GM19372 (cell line): ENCODE measurements around the gene GOLGA6C.
"Not testable (repeated sequence)": the region's sequence is repeated elsewhere in the genome, so short reads cannot be mapped to it uniquely, and the experiment has no call there.

Source experiments
- ATAC-seq: cut with Tn5 transposase; IDR thresholded peaks from one replicate; pipeline ENCODE4 v1.9.1; 2021; ENCODE audit warnings: mild to moderate bottlenecking, low read depth, moderate library complexity; ENCODE audit not compliant: unreplicated experiment

GOLGA6C gene, protein sequence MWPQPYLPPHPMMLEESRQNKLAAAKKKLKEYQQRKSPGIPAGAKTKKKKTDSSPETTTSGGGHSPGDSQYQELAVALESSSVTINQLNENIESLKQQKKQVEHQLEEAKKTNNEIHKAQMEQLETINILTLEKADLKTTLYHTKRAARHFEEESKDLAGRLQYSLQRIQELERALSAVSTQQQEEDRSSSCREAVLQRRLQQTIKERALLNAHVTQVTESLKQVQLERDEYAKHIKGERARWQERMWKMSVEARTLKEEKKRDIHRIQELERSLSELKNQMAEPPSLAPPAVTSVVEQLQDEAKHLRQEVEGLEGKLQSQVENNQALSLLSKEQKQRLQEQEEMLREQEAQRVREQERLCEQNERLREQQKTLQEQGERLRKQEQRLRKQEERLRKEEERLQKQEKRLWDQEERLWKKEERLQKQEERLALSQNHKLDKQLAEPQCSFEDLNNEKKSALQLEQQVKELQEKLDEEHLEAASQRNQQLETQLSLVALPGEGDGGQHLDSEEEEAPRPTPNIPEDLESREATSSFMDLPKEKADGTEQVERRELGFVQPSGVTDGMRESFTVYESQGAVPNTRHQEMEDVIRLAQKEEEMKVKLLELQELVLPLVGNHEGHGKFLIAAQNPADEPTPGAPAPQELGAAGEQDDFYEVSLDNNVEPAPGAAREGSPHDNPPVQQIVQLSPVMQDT

GRCh38 chr15:75258034-75258433 lies at the start of gene GOLGA6C:
Gene GOLGA6C, plus strand, starts transcription at chr15:75258334. Its CDS starts 265 bp downstream, at chr15:75258599.
- ATAC-seq = not testable (repeated sequence)

DNA sequence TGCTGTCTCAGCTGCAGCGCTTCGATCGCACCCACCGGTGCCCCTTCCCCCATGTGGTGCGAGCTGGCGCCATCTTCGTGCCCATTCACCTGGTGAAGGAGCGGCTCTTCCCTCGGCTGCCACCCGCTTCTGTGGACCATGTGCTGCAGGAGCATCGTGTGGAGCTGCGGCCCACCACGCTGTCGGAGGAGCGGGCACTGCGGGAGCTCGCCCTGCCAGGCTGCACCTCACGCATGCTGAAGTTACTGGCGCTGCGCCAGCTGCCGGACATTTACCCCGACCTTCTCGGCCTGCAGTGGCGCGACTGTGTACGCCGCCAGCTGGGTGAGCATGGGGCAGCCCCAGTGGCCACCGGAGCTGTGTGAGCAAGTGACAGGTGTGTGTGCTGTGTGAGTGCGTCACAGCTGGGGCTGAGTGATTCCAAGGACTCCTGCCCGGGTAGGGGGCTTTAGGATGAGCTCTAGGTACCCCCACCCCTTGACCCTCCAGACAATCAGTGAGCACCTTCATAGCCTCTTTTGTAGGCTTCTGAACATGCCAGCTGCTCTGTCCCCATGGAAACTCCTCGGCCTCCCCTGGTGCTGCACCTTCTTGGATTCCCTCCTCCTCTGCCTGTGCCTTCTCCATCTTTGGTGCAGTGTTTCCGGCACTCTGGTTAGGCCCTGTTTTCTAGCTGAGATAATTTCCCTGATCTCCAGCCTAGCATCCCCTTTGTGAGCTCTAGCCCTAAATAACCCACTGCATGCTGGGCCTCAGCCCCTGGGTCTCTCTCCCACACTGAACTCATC lies 49.4 kb upstream of the GOLGA6C start:
- ATAC-seq = no peak

DNA sequence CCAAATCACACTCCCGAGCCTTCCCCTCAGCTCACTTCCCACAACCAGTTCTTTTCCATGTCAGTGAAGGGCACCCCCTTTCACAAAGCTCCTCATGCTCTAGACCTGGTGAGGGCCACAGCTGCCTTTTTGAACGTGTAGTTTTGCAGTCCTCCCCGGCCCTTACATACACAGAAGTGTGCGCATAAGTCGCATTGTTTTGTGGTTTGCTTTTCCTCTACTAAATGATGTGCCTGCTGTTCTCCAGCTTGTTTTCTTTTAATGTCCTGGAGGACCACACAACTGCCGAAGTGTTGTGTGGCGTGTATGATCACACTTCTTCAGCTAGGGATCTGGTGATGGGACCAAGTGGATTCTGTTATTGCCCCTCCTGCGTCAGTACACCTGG lies 48.9 kb upstream of the GOLGA6C start:
- no peak for ATAC-seq

DNA sequence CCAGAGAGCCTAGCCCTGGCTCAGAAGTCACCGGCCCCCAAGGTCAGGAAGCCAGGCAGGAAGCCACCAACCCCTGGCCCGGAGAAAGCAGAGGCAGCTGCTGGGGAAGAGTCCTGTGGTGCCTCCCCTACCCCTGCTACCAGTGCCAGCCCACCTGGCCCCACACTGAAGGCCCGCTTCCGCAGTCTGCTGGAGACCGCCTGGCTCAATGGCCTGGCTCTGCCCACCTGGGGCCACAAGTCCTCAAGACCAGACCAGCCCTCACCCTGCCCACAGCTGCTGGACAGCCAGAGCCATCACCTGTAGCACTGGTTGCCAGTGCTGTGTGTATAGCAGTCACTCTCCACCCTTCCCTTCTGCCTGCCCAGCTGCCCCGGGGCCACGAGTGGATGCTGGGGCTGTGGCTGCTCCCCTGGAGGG lies 47.3 kb upstream of the GOLGA6C start:
- ATAC-seq = no peak

GRCh38 chr15:75211436-75212199 lies 46.5 kb upstream of the GOLGA6C start:
- no peak for ATAC-seq

DNA sequence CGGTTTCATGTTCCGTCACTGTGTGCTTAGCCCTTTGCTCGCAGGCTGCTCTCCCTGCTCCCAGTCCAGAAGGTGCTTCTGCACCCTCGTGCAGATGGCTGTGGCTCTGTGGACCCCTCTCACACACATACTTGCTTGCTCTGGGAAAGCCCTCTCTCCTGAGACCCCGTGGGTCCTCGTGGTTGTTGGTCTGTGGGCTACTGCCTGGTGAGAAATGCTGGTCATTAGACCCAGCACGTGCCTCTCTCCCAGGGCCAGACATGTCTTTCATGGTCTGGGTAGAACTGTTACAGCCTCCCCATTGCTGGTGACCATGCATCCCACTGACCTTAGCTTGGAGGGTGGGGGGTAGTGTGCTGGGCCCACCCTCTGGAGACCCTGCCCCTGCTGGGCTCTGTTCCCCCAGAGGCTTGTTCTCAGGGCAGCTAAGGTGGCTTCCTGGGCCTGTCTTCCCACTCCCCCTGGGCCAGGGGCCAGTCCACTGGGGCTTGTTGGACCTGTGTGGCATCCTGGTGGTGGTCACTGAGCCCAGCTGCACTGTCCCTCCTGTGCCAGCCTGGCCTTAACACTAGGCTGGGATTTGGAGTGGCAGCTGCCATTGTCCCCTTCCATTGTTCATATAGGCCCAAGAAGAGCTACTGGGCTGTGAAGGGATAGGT lies 45.8 kb upstream of the GOLGA6C start:
- ATAC-seq = no peak

DNA sequence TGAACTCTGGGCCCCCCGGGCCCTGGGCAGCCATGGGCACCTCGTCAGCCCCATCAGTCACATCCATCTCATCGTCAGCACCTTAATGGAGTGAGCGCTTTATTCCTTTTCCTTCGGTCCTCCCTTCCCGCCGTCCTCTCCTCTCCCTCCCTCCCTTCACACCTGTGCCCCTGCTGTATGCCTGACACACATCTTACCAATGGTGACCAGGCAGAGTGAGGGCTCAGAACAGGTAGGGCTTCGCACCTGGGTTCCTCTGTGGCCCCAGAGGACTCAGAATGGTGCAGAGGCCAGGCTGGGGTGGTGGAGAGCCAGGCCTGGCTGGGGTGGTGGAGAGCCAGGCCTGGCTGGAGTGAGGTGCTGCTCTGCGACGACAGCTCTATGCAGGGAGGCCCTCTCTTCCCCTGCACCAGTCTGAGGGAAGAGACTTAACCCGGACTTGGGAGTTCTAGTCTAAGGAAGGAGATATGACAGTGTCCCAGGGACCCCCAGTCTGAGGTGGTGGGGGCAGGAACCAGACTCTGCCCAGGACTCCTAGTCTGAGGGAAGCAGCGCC lies 44.8 kb upstream of the GOLGA6C start:
- ATAC-seq = no peak

- no peak for ATAC-seq
These were observed 44.3 kb upstream of the GOLGA6C start for GRCh38 chr15:75213768-75214221.

GRCh38 chr15:75214293-75215096 lies 43.6 kb upstream of the GOLGA6C start:
- no peak for ATAC-seq

- no peak for ATAC-seq
These were observed 42.8 kb upstream of the GOLGA6C start for GRCh38 chr15:75215107-75216004.

- ATAC-seq = no peak
These were observed 41.1 kb upstream of the GOLGA6C start for GRCh38 chr15:75217012-75217411.

- not testable (repeated sequence) for ATAC-seq
These were observed 40.6 kb upstream of the GOLGA6C start for GRCh38 chr15:75217574-75217973.

GRCh38 chr15:75219507-75219929 lies 38.6 kb upstream of the GOLGA6C start:
- not testable (repeated sequence) for ATAC-seq

DNA sequence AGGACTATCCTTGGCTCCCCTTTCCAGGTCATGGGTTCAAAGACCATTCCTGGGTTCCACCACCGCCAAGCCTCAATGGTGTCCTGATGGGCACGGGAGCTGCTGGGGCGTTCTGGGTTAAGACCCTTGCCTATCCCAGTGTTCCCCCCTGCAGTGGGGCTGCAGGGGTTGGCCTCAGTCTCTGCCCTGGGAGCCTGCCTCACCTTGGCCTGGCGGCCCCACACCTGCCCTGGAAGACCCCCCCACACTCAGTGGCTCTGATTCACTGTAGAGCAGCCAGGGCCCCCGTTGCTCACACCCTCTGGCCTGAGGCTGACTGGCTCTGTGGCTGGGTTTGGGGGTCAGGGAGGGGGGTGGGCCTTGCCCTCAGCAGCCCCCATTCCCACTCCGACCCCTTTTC lies 34.4 kb upstream of the GOLGA6C start:
- no peak for ATAC-seq

- ATAC-seq = no peak
These were observed 33.9 kb upstream of the GOLGA6C start for GRCh38 chr15:75224281-75224680.

DNA sequence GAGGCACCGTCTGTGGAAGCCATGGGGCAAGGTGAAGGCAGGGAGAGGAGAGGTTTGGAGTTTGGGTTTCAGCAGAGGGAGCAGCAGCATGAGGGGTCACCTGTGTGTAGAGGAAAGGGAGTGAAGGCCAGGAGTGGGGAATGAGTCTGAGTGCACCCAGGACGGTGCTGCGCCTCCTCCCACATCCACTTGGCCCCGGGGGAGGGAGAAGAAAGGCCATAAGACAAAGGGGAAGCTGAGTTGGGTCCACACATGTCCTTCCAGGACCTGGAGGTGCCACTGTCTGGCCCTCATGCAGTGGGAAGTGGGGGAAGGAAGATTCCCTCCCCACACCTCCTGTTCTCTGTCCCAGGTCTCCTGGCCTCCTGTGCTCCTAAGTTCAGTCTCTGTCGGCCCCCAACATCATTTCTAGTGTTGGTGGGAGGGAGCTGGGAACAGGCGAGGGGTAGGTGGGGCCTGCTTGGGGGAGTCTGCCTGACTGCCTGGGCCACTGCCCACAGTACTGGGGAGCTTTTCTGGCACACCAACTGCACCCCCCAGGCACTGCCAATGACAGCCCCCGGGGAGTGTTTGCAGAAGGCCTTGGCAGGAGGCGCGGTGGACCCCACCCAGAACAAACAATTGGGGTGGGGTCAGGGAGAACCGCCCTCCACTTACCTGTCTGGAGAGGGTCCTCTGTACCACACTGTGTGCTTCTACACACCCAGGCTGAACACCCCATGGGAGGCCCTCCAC lies 32.9 kb upstream of the GOLGA6C start:
- not testable (repeated sequence) for ATAC-seq
